Mucosa of descending colon (tissue), 3 donors: ENCODE measurements around the gene UGGT1. TPM values are rescaled to one million over a fixed set of nuclear protein-coding genes. Genes with fewer than 3 reads are reported as not detected.
"Not testable (repeated sequence)": the region's sequence is repeated elsewhere in the genome, so short reads cannot be mapped to it uniquely, and the experiment has no call there.

Experiments
- ATAC-seq: fragments of 200-7000 bp; cut with Tn5 transposase; one replicate; pipeline ENCODE4 v1.9.1; 2020; ENCODE audit warnings: mild to moderate bottlenecking, moderate library complexity
- DNase-seq, 3 donors: peaks; one replicate each; pipeline ENCODE4 v3.0.0-alpha.2; 2020
- H3K36me3 ChIP-seq: fragments of 200-600 bp; one replicate; pipeline ENCODE4 v1.8.0; 2021; ENCODE audit warnings: low read depth, mild to moderate bottlenecking
- H3K4me1 ChIP-seq: fragments of 200-600 bp; one replicate; pipeline ENCODE4 v1.8.0; 2021; ENCODE audit warnings: low read depth, mild to moderate bottlenecking
- H3K4me3 ChIP-seq: fragments of 200-600 bp; one replicate; pipeline ENCODE4 v1.8.0; 2021; ENCODE audit warnings: mild to moderate bottlenecking
- H3K9me3 ChIP-seq: fragments of 200-600 bp; one replicate; pipeline ENCODE4 v1.8.0; 2021; ENCODE audit warnings: mild to moderate bottlenecking
- CTCF ChIP-seq: fragments of 200-600 bp; IDR thresholded peaks from one replicate; pipeline ENCODE4 v1.8.0; 2022; ENCODE audit warnings: antibody characterized with exemption, mild to moderate bottlenecking
- intact Hi-C, 2 donors: fragments of 100-400 bp; cut with DNase I in 1 of 2; cut with micrococcal nuclease in 1 of 2; formaldehyde crosslinking; loops; one replicate each; pipeline versions ENCODE4 v1.11.0 to v1.11.1; 2022; cut with DNase I, micrococcal nuclease
- total RNA-seq, 3 donors: library from RNA; stranded (reverse); fragmentation: NEBNext Ultra II Directional in 2 of 3; extraction: Animal tissue kit (Norgen Biotek cat#: 25700) in 2 of 3; gene quantifications; one replicate each; pipeline versions ENCODE4 v1.2.1 to v1.2.4, GENCODE V29; 2021 to 2023
- donor health status: DM: no; HTN: no; CAD: no; lungs with moderate emphysema.
- donor health status: DM: no; HTN: no; CAD: no.
- donor health status: DM: no; HTN: yes; CAD: no.

UGGT1 gene
- total RNA-seq, 3 donors from 2014 or later: 43.0 to 47.1 (median 43.9) TPM

DNA sequence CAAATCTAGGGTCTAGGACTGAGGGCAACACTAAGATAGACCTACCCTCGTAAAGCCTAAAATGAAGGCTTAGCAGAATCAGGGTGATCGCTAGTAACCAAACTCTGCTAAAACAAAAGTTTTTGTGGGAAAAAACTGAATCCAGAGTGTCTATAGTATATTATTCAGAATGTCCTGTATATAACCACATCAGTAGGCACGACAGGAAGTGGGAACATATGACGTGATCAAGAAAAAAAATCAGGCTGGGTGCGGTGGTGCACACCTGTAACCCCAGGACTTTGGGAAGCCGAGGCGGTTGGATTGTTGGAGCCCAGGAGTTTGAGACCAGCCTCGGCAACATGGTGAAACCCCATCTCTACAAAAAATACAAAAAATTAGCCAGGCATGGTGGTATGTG is 106.1 kb downstream of the UGGT1 start:
- no peak for TF ChIP-seq CTCF
- Histone ChIP-seq H3K9me3 (no peaks in the 10 kb centered on the region), H3K4me3 (no peak overlapping the region), H3K36me3 (no peaks in the 10 kb centered on the region), H3K4me1 (peaks cover 22% of the 10 kb centered on the region)
- intact Hi-C loops: no loop called here
- no peak for ATAC-seq
- DNase-seq: no peak

DNA sequence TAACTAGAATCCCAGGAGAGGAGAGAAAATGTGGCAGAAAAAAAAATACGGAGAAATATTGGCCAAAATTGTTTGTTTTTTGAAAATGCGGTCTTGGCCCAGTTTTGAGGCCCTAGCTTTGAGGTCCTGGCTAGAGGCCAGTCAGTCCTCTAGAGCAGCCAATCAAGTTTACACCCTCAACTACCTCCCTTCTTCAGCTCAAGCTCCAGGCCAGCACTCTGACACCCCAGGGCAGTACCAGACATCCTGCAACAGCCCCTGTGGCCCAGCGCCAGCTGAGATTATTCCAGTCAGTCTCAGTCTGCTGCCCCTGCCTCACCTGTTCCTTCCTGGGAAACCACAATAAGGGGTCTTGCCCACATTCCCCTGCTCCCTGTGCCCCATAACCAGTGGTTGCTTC is 107.7 kb downstream of the UGGT1 start:
- ATAC-seq (no peak), DNase-seq (no peak)
- Histone ChIP-seq H3K9me3 (no peaks in the 10 kb centered on the region), H3K4me1 (peaks cover 22% of the 10 kb centered on the region), H3K36me3 (no peaks in the 10 kb centered on the region), H3K4me3 (no peak overlapping the region)
- intact Hi-C loops: no loop called here
- TF ChIP-seq CTCF: no peak

DNA sequence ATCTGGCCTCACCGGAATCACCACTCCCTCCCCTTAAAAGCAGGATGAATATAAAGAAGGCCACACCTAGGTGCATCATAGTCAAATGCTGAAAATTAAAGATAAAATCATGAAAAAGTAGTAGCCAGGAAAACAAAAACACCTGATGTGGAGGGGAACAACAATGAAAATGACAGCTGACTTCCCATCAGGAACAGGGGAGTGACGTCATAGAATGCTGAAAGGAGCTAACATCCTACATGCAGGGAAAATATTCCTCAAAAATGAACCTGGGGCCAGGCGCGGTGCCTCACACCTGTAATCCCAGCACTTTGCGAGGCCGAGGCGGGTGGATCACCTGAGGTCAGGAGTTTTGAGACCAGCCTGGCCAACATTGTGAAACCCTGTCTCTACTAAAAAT is 108.1 kb downstream of the UGGT1 start:
- ATAC-seq (no peak), DNase-seq (no peak)
- Histone ChIP-seq H3K4me3 (no peak overlapping the region), H3K9me3 (no peaks in the 10 kb centered on the region), H3K36me3 (no peaks in the 10 kb centered on the region), H3K4me1 (peaks cover 22% of the 10 kb centered on the region)
- intact Hi-C loops: no loop called here
- TF ChIP-seq CTCF: no peak

DNA sequence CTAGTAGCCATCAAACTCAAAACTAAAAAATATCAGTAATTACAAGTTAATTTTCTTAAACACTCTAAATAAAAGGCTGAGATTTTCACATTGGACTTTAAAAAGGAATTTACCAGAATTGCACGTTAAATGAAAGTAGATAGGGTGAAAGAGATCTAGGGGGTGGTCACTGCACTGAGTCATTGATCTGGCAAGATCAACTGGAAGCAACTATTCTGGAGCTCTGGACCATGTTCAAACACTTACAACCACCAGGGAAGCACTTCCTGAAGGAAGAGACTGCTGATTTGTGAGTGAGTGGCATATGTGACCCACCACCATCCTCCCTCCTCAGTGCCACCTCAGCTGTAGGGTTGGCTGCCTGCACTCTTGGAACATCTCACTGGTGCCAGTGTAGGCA is 111.8 kb downstream of the UGGT1 start:
- no peak for DNase-seq
- H3K9me3 ChIP-seq: no peaks in the 10 kb centered on the region
- H3K4me3 ChIP-seq: no peak overlapping the region
- no peak for ATAC-seq
- no peaks in the 10 kb centered on the region for H3K36me3 ChIP-seq
- TF ChIP-seq CTCF: no peak
- intact Hi-C loops: no loop called here
- no peaks in the 10 kb centered on the region for H3K4me1 ChIP-seq

- Histone ChIP-seq H3K36me3 (no peaks in the 10 kb centered on the region), H3K4me3 (no peak overlapping the region), H3K4me1 (no peaks in the 10 kb centered on the region), H3K9me3 (no peaks in the 10 kb centered on the region)
- no peak for TF ChIP-seq CTCF
- ATAC-seq (no peak), DNase-seq (no peak)
- intact Hi-C loops: no loop called here
These were observed 115.2 kb downstream of the UGGT1 start for GRCh38 chr2:128206245-128206644.

DNA sequence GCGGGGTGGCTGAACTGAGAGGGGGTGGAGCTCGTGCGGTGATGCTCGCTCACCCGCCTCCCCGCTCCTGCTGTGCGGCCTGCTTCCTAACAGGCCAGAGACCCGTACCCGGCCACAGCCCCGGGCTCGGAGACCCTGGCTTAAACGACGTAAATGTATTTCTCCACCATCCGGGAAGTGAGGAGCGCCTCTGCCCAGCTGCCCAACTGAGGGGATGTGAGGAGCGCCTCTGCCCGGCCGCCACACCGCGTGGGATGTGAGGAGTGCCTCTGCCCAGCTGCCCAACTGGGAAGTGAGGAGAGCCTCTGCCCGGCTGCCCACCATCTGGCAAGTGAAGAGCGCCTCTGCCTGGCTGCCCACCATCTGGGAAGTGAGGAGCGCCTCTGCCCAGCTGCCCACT is 117.0 kb downstream of the UGGT1 start:
- no peak for ATAC-seq
- TF ChIP-seq CTCF: no peak
- Histone ChIP-seq H3K9me3 (no peaks in the 10 kb centered on the region), H3K4me3 (no peak overlapping the region), H3K36me3 (no peaks in the 10 kb centered on the region), H3K4me1 (no peaks in the 10 kb centered on the region)
- DNase-seq: no peak
- intact Hi-C loops: no loop called here

GRCh38 chr2:128208631-128209324 is 117.8 kb downstream of the UGGT1 start:
- ATAC-seq, H3K4me3 ChIP-seq, H3K36me3 ChIP-seq, DNase-seq, H3K4me1 ChIP-seq, intact Hi-C loops, H3K9me3 ChIP-seq: not testable (repeated sequence)
